ENCODE results near the gene TMEM9. TPM values are rescaled to one million over a fixed set of nuclear protein-coding genes. Genes with fewer than 3 reads are reported as not detected.

The TMEM9 gene
- total and polyA plus RNA-seq, 8 donors, result 21.7 to 53.8 (median 48.0) TPM

GRCh38 chr1:201110138-201110537, 44.1 kb downstream of the TMEM9 start:
- Histone ChIP-seq H3K4me1 (peaks cover 11 to 15% (median 14%) of the 10 kb centered on the region in 4 donors), H3K27ac (no peak overlapping the region), H3K36me3 (no peaks in the 10 kb centered on the region), H3K27me3 (peaks cover 0 to 22% (median 8%) of the 10 kb centered on the region in 3 donors), H3K9me3 (no peaks in the 10 kb centered on the region), H3K4me3 (no peak overlapping the region)
- intact Hi-C loops (cut with DNase I; ENCODE audit: low total_unique reads), result loop anchor here (5.0 kb wide), 1 partner anchor 138 kb away; no protein-coding TSS in a partner anchor
- WGBS, 5 donors, result 83 to 93% (median 89%) methylated on average over 9 to 10 of the region's 10 CpGs
- TF ChIP-seq POLR2A (IDR thresholded peaks at IDR 0.05), result no peak
- TF ChIP-seq CTCF (IDR thresholded peaks at IDR 0.05), result no peak
- no peak for TF ChIP-seq EP300 (IDR thresholded peaks at IDR 0.05)
- no peak for TF ChIP-seq POLR2AphosphoS5 (IDR thresholded peaks at IDR 0.05)
- no peak for DNase-seq

GRCh38 chr1:201109651-201110050, 44.6 kb downstream of the TMEM9 start:
- Histone ChIP-seq H3K27me3 (peaks cover 0 to 17% (median 3%) of the 10 kb centered on the region in 3 donors), H3K9me3 (no peaks in the 10 kb centered on the region), H3K4me3 (no peak overlapping the region), H3K27ac (no peak overlapping the region), H3K36me3 (no peaks in the 10 kb centered on the region), H3K4me1 (peaks cover 6 to 11% (median 9%) of the 10 kb centered on the region in 4 donors)
- TF ChIP-seq EP300 (IDR thresholded peaks at IDR 0.05) (no peak), CTCF (IDR thresholded peaks at IDR 0.05) (no peak), POLR2A (IDR thresholded peaks at IDR 0.05) (no peak), POLR2AphosphoS5 (IDR thresholded peaks at IDR 0.05) (no peak)
- WGBS, 5 donors, result 88 to 98% (median 91%) methylated on average over 1 of the region's 1 CpG
- DNase-seq, result no peak
- intact Hi-C loops (cut with DNase I; ENCODE audit: low total_unique reads), result loop anchor here (5.0 kb wide), 1 partner anchor 137 kb away; no protein-coding TSS in a partner anchor

DNA sequence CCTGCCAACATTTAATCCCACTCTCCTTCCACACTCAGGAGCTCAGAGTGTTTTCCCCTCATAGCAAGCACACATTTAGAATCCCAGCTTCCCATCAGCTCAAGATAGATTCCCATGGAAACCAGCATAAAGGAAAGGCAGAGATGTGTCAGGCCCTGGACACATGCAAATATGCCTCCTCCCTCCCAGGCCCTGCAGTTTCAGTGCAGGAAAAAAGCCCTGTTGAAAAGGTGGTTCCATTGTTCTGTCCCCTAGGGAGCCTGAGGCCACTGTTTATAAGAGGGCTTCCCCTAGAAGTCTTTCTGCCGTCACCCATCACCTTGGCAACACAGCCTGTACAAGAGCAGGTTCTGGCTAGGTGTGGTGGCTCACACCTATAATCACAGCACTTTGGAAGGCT, 45.7 kb downstream of the TMEM9 start:
- 60 to 86% (median 75%) methylated on average over 1 of the region's 1 CpG for WGBS, 5 donors
- no peak for DNase-seq

DNA sequence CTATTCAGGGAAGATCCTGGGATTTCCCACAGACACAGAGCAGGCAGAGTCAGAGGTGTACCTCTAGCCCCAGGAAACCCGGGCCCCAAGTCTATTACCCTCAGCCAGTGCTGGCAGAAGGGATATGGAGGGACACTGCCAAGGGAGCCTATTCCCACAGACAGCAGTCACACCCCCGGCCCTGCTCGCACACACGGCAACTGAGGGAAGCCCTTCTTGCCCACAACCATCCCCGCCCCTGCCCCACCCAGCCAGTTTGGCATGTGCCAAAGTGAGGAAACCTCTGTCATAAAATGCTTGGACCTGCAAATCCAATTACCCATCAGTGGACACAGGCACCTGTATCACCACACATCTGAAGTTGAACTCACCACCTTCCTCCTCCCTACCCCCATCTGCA, 48.6 kb downstream of the TMEM9 start:
- TF ChIP-seq POLR2AphosphoS5 (IDR thresholded peaks at IDR 0.05) (no peak), CTCF (IDR thresholded peaks at IDR 0.05) (no peak), POLR2A (IDR thresholded peaks at IDR 0.05) (no peak), EP300 (IDR thresholded peaks at IDR 0.05) (no peak)
- no peaks in the 10 kb centered on the region for H3K4me1 ChIP-seq

More for the DNA sequence above, 45.7 kb downstream of the TMEM9 start:
- H3K4me1 ChIP-seq, result peaks cover 0 to under 1% (median 0%) of the 10 kb centered on the region in 4 donors
- H3K4me3 ChIP-seq, result no peak overlapping the region
- H3K27me3 ChIP-seq, result peaks cover 0 to 9% (median 0%) of the 10 kb centered on the region in 3 donors
- no peak overlapping the region for H3K27ac ChIP-seq
- H3K36me3 ChIP-seq, result no peaks in the 10 kb centered on the region
- TF ChIP-seq EP300 (IDR thresholded peaks at IDR 0.05) (no peak), CTCF (IDR thresholded peaks at IDR 0.05) (no peak), POLR2A (IDR thresholded peaks at IDR 0.05) (no peak), POLR2AphosphoS5 (IDR thresholded peaks at IDR 0.05) (no peak)
- intact Hi-C loops (cut with DNase I; ENCODE audit: low total_unique reads), result no loop called here
- no peaks in the 10 kb centered on the region for H3K9me3 ChIP-seq

More for the DNA sequence above, 48.6 kb downstream of the TMEM9 start:
- Histone ChIP-seq H3K36me3 (no peaks in the 10 kb centered on the region), H3K4me3 (no peak overlapping the region), H3K27me3 (no peaks in the 10 kb centered on the region), H3K9me3 (no peaks in the 10 kb centered on the region), H3K27ac (no peak overlapping the region)
- intact Hi-C loops (cut with DNase I; ENCODE audit: low total_unique reads), result no loop called here
- no peak for DNase-seq
- WGBS, 5 donors, result 69 to 83% (median 77%) methylated on average over 4 to 5 of the region's 5 CpGs

All from stomach (tissue), 9 donors.